Fibroblast of the aortic adventitia (primary cell): ENCODE data around the gene CERS3. TPM values are rescaled to one million over a fixed set of nuclear protein-coding genes. Genes with fewer than 3 reads are reported as not detected.

Source experiments
- DNase-seq: peaks from one replicate; pipeline ENCODE4 v3.0.0-alpha.2; 2010; ENCODE audit warnings: low read depth
- H3K4me3 ChIP-seq: 2 replicates; pipeline ENCODE4 v1.5.1; 2011; ENCODE audit warnings: low read depth, mild to moderate bottlenecking, control low read depth, low read length, moderate library complexity
- total RNA-seq: library from RNA; depleted of rRNA; stranded (reverse); fragments of >200 nt; gene quantifications from 2 replicates; pipeline ENCODE4 v1.2.3, GENCODE V29; 2012; ENCODE audit warnings: low replicate concordance
- TF ChIP-seq, protein P1 (sequence below): IDR thresholded peaks from 2 replicates; pipeline ENCODE4 v1.5.1; 2011; ENCODE audit warnings: mild to moderate bottlenecking, low read length, control low read depth, inconsistent platforms; ENCODE audit not compliant: insufficient read depth

Gene CERS3
- total RNA-seq, 1 donor: not detected

DNA sequence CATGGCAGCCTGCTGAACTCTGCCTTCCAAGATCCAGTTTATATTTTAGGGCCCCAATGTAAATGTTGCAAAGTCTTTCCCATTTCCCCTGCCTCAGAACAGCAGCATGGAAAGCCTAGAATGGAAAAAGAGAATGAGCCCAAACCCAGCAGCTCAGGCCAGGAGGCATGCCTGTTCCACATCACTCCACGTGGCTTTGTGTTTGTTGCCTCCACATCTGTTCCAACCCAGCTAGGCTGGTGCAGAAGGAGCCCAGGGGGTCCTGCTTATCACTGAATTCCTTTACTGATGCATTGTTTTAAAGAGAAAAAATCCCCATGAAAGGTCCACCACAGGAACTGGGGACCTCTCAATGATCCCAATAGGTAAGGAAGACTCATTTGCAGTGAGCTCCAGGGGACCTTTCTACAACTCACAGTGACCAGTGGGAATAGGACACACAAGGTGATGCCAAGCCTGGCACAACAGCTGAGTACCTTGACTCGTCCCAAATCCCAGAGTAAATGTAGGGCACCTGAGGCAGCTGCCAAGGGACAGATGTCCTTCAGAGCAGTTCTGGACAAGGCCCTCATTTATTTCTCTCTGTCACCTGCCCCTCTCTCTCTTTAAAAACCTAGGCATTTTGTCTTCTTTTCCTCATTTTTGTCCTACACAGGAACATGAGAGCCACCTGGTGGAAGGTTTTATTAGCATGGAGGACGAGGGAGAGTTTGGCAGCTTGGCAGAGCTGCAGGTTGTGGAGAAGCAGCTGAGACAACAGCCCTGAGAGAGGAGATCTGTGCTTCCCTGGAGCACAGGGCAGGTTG, 145.2 kb downstream of the CERS3 start:
- DNase-seq: peak; percentile 2

DNA sequence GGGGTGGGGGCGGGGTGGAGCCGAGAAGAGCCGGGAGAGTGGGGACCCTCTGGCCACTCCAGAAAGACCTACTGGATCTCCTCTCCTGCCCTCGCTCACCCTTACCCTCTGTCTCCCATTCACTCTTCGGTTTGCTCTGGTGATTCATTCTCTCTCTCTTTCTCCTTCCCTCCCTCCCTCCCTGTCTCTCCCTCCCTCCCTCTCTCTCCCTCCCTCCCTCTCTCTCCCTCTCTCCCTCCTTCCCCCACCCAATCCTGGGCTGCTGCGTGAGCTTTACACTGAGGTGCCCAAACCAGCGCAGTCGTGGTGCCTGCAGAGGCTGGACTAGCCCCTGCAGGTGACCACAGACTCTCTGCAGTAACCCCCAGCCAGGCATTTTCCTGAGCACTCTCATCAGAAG, 154.8 kb downstream of the CERS3 start:
- no peak for DNase-seq
- TF ChIP-seq, protein P1, sequence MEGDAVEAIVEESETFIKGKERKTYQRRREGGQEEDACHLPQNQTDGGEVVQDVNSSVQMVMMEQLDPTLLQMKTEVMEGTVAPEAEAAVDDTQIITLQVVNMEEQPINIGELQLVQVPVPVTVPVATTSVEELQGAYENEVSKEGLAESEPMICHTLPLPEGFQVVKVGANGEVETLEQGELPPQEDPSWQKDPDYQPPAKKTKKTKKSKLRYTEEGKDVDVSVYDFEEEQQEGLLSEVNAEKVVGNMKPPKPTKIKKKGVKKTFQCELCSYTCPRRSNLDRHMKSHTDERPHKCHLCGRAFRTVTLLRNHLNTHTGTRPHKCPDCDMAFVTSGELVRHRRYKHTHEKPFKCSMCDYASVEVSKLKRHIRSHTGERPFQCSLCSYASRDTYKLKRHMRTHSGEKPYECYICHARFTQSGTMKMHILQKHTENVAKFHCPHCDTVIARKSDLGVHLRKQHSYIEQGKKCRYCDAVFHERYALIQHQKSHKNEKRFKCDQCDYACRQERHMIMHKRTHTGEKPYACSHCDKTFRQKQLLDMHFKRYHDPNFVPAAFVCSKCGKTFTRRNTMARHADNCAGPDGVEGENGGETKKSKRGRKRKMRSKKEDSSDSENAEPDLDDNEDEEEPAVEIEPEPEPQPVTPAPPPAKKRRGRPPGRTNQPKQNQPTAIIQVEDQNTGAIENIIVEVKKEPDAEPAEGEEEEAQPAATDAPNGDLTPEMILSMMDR: no peak
- no peak overlapping the region for H3K4me3 ChIP-seq

More for the DNA sequence above, 145.2 kb downstream of the CERS3 start:
- no peak overlapping the region for H3K4me3 ChIP-seq
- TF ChIP-seq, protein P1: no peak

DNA sequence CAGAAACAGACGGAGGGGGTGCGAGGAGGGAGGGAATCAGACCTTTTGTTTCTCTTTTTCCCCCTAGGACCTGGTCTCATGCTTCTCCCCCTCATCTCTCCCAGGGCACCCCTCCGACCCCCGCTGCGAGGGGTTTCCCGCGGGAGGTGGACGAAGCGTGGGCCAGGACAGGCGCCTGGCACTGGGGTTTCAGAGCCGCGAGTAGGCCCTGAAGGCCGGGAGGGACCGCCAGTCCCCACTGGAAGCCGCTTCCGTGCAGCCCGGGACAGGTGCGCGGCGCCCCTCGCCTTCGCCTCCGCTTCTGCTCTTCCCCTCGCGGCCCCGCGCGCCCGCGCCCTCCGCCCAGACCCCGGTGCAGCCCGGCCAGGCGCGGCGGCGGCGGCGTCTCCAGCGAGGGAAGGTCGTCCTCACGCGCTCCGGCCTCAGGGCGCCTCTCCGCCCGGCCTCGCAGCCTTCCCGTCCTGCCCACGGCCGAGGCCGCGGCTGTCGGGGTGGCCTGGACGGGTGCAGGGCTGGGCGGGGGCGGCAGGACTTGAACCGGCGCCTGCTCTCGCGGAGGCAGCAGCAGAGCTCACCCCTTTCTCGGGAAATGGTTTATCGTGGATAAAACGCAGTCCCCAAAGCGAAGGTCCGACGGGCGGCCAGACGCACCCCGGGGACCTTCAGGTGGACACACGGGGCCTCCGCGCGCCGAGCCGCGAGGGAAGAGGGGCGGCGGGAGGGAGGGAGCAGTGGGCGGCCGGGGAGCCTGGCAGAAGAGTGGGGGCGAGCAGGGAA, 155.4 kb downstream of the CERS3 start:
- TF ChIP-seq, protein P1: no peak
- H3K4me3 ChIP-seq: no peak overlapping the region
- DNase-seq: no peak

DNA sequence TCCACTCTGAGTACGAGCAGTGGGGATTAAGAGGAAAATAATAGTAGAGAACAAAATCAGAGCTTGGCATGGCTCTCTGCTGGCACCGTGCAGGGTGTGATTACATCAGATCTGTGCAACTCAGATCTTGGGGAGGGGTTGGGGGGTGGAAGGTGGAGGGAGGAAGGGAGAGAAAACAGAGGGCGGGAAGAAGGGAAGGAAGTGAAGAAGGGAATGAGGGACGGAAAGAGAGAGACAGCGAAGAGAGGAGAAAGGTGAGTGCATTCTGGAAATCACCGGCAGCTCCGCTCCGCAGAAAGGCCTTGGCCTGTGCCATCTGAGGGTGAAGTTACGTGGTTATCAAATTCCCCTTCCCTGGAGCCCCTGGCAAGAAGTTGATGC, 156.0 kb downstream of the CERS3 start:
- H3K4me3 ChIP-seq: no peak overlapping the region
- TF ChIP-seq, protein P1: no peak
- no peak for DNase-seq

DNA sequence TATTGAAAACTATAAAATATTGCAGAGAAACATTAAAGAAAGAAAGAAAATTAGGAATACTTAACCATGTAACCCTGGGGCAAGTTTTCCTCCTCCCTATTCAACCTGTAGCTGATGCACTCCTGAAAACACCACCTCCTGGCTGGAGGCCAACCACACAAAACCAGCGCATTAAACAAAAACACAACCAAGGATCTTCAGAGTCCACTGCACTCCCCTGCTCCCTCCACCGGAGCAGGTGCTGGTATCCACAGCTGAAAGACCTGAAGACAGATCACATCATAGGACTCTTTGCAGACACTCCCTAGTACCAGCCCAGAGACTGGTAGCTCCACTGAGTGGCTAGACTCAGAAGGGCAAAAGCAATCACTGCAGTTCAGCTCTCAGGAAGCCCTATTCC, 173.4 kb downstream of the CERS3 start:
- TF ChIP-seq, protein P1: no peak
- no peak overlapping the region for H3K4me3 ChIP-seq
- no peak for DNase-seq

DNA sequence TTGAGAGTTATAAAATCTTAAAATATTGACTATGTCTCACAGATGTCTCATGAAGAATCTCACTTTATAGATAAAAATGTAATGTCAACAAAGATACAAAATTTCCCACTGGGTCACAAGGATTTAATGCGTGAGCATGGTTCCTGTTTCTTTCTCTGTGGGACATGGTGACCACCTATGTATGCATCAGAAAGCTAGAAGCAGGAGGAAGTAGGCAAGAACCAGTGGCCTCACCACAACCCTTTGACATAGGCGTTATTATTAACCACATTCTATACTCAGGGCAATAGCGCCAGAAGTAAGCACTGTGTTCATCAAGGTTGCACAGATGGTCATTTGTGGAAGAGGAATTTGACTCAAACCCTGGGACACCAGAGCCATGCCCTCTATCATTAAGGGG, 175.3 kb downstream of the CERS3 start:
- TF ChIP-seq, protein P1: no peak
- DNase-seq: no peak
- H3K4me3 ChIP-seq: no peak overlapping the region
